Gastrocnemius medialis (tissue), 4 donors: ENCODE results near the gene NCOR1. TPM values are rescaled to one million over a fixed set of nuclear protein-coding genes. Genes with fewer than 3 reads are reported as not detected.

ENCODE experiments used
- ATAC-seq, 2 donors: fragments of 150-250 bp; one replicate each; pipeline ENCODE4 v1.9.1; 2016
- DNase-seq, 2 donors: peaks; one replicate each; pipeline ENCODE4 v3.0.0-alpha.2; 2019
- H3K27ac ChIP-seq, 4 donors: fragments of 200-600 bp; sonication (generic); 1 replicate in 1 of 4; 2 replicates in 3 of 4; pipeline ENCODE4 v1.5.1; 2016 to 2018; ENCODE audit warnings: mild to moderate bottlenecking in 2 of 4, moderate library complexity in 1 of 4
- H3K27me3 ChIP-seq, 3 donors: fragments of 200-600 bp; sonication (generic) in 2 of 3; 1 replicate in 1 of 3; 2 replicates in 2 of 3; pipeline versions ENCODE4 v1.5.1 to v1.6.0; 2016 to 2019; ENCODE audit warnings: mild to moderate bottlenecking in 1 of 3, moderate library complexity in 1 of 3
- H3K36me3 ChIP-seq, 2 donors: fragments of 200-600 bp; sonication (generic) in 1 of 2; one replicate each; pipeline ENCODE4 v1.5.1; 2017 to 2018
- H3K4me1 ChIP-seq, 2 donors: fragments of 200-600 bp; sonication (generic) in 1 of 2; one replicate each; pipeline ENCODE4 v1.5.1; 2016 to 2017; ENCODE audit warnings: mild to moderate bottlenecking in 2 of 2
- H3K4me3 ChIP-seq, 4 donors: fragments of 200-600 bp; sonication (generic) in 3 of 4; 1 replicate in 1 of 4; 2 replicates in 3 of 4; pipeline ENCODE4 v1.5.1; 2016 to 2019; ENCODE audit warnings: mild to moderate bottlenecking in 2 of 4
- H3K9me3 ChIP-seq, 3 donors: fragments of 200-600 bp; sonication (generic) in 2 of 3; 1 replicate in 1 of 3; 2 replicates in 2 of 3; pipeline ENCODE4 v1.5.1; 2016 to 2019
- CTCF ChIP-seq, 5 experiments: fragments of 450-650 bp in 3 of 5; fragments of 200-600 bp in 2 of 5; sonication (generic) in 2 of 5; IDR thresholded peaks in 4 of 5; conservative IDR thresholded peaks in 1 of 5; 1 replicate in 4 of 5; 2 replicates in 1 of 5; pipeline ENCODE4 v1.5.1; 2016 to 2019; ENCODE audit warnings: antibody characterized with exemption in 5 of 5, mild to moderate bottlenecking in 3 of 5, moderate library complexity in 3 of 5
- POLR2A ChIP-seq, 2 donors: fragments of 450-650 bp; IDR thresholded peaks; one replicate each; pipeline ENCODE4 v1.6.1; 2017; ENCODE audit warnings: antibody characterized with exemption in 2 of 2, mild to moderate bottlenecking in 2 of 2, moderate library complexity in 2 of 2
- in situ Hi-C, 4 donors: fragments of 200-750 bp; cut with MboI; loops; one replicate each; pipeline versions ENCODE4 v1.15.0 to v1.8.0; 2017; ENCODE audit warnings: low sequenced_read_pairs in 4 of 4
- intact Hi-C: fragments of 100-400 bp; cut with DNase I; formaldehyde crosslinking; loops from one replicate; pipeline ENCODE4 v1.15.1; 2023; ENCODE audit warnings: low total_unique reads
- total RNA-seq, 4 donors: library from RNA; depleted of rRNA; stranded (reverse); fragments of >200 nt; gene quantifications; one replicate each; pipeline versions ENCODE4 v1.1.0 to v1.2.3, GENCODE V29; 2016

The NCOR1 gene
- total RNA-seq, 4 donors from 2014 or later = 122 to 152 (median 132) TPM

- ATAC-seq = no peak
- no peak for DNase-seq
- Histone ChIP-seq H3K4me1 (peaks cover 11 to 21% of the 10 kb centered on the region in 2 donors), H3K4me3 (peak overlapping the region in 2 of 4 donors; percentile 81 to 96), H3K36me3 (peaks cover 0 to 54% of the 10 kb centered on the region in 2 donors), H3K27me3 (no peaks in the 10 kb centered on the region), H3K27ac (peak overlapping the region in 2 of 4 donors; percentile 94), H3K9me3 (no peaks in the 10 kb centered on the region)
- TF ChIP-seq POLR2A (IDR thresholded peaks at IDR 0.05) (no peak), CTCF (IDR thresholded peaks at IDR 0.05 in 4 of 5, conservative IDR thresholded peaks at IDR 0.05 in 1 of 5) (no peak)
- in situ Hi-C loops (no loop called here), intact Hi-C loops (loop anchor here (10.0 kb wide), 1 partner anchor 353 kb away; the partner anchor contains the start of gene CENPV)
Observed at GRCh38 chr17:16001226-16001897, 214.0 kb downstream of the NCOR1 start.

- intact Hi-C loops = loop anchor here (2.0 to 10.0 kb wide), 3 partner anchors 171 to 355 kb away; partner anchors contain the start of genes CENPV, NCOR1 and PIGL
- Histone ChIP-seq H3K27ac (peak overlapping the region; percentile 89 to 94 (median 94)), H3K9me3 (no peaks in the 10 kb centered on the region), H3K4me3 (peak overlapping the region; percentile 81 to 96 (median 84)), H3K4me1 (peaks cover 11 to 21% of the 10 kb centered on the region in 2 donors), H3K36me3 (peaks cover 0 to 42% of the 10 kb centered on the region in 2 donors), H3K27me3 (no peaks in the 10 kb centered on the region)
- peak in 1 of 2 donors; percentile 22 for DNase-seq
- in situ Hi-C loops = loop anchor here in 2 of 4 donors (25.0 kb wide), 1 partner anchor 163 kb away; no protein-coding TSS in a partner anchor
- ATAC-seq = peak; percentile 45 to 49
- TF ChIP-seq CTCF (IDR thresholded peaks at IDR 0.05 in 4 of 5, conservative IDR thresholded peaks at IDR 0.05 in 1 of 5) = no peak
- no peak for TF ChIP-seq POLR2A (IDR thresholded peaks at IDR 0.05)
Observed at GRCh38 chr17:15999974-16000827, 215.1 kb downstream of the NCOR1 start.

- in situ Hi-C loops = loop anchor here in 2 of 4 donors (25.0 kb wide), 1 partner anchor 162 kb away; no protein-coding TSS in a partner anchor
- Histone ChIP-seq H3K27ac (peak within 1 kb of the TSS; percentile 89 to 94 (median 94)), H3K4me1 (peaks cover 11 to 19% of the 10 kb centered on the region in 2 donors), H3K4me3 (peak within 1 kb of the TSS; percentile 81 to 96 (median 84)), H3K27me3 (no peaks in the 10 kb centered on the region), H3K9me3 (no peaks in the 10 kb centered on the region), H3K36me3 (peaks cover 0 to 34% of the 10 kb centered on the region in 2 donors)
- DNase-seq (peak; percentile 96), ATAC-seq (peak; percentile 89 to 92)
- TF ChIP-seq CTCF (IDR thresholded peaks at IDR 0.05 in 4 of 5, conservative IDR thresholded peaks at IDR 0.05 in 1 of 5) = peak in 1 of 5 experiments; percentile 17
- TF ChIP-seq POLR2A (IDR thresholded peaks at IDR 0.05) = peak; percentile 99
- intact Hi-C loops = loop anchor here (2.0 to 5.0 kb wide), 2 partner anchors 171 to 218 kb away; partner anchors contain the start of genes NCOR1 and PIGL
Observed at GRCh38 chr17:15999141-15999973, 216.0 kb downstream of the NCOR1 start, which contains the start of the genes TTC19 and ZSWIM7. Gene TTC19, plus strand, starts transcription at chr17:15999824. Its CDS starts 25 bp downstream, at chr17:15999849. Gene ZSWIM7, minus strand, starts transcription at chr17:15999704. Its CDS starts 110 bp downstream, at chr17:15999594.
